ENCODE measurements around the gene SNX22. TPM values are rescaled to one million over a fixed set of nuclear protein-coding genes. Genes with fewer than 3 reads are reported as not detected.

The SNX22 gene
- polyA plus RNA-seq, 10 donors = 0.39 to 1.5 (median 0.80) TPM

GRCh38 chr15:64155802-64156651, 4.5 kb downstream of the SNX22 start:
- DNase-seq = no peak

DNA sequence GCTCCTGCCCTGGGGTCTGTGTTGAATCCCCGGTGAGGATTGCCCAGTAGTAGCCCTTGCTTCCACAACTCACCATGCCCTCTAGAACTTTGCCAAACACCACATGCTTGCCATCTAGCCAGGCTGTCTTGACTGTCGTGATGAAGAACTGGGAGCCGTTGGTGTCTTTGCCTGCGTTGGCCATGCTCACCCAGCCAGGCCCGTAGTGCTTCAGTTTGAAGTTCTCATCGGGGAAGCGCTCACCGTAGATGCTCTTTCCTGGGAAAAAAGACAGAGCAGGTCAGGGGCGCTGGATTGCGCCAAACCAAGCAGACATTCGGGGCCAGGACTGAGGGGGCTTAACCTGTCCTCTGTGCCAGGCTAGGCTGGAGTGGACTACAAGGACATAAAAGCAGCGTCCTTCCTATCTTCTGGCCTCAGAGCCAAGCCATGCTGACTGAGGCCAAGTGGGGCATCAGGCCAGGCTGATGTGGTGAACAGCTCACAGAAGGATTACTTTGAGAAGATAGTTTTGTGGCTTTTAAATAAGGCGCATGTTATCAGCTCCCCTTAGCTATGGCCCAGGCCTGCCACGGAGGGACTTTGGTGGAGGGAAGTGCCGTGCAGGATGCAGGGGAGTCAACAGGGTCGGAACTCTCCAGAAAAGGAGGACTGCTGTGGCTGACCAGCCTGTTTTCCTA, 5.3 kb downstream of the SNX22 start:
- DNase-seq = no peak

GRCh38 chr15:64157599-64158125, 6.1 kb downstream of the SNX22 start:
- DNase-seq = no peak

DNA sequence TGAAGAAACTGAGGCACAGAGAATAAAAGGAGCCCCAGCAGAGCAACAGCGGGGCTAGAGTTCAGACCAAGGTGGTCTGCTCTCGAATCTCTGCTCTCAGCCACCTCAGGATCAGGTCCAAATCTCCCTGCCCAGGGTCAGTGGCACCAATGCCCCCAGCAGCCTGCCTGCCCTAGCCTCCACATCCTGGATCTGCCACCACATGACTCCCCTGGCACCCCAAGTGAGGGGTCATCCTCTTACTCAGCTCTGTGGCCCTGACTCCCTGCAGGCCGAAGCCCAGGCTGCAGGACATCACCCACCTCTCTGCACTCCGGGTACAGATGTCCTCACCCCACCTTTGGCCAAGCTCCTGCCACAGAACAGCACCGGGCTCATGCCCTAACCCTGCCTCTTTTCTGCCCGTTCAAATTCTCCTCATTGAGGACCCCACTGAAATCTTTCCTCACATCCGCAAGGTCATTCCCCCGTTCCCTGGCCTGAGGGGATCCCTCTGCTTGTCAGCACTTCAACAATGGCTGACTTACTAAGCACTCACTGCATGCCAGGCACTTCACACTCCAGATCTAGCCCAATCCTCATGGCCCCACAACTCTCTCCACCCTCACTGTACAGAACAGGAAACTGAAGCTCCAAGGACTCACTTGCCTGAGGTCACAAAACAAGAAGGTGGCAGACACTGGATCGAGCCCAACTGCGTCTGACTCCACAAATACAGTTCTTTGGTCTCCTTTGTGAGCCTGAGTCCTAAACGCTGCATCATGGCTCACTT, 7.0 kb downstream of the SNX22 start:
- no peak for DNase-seq

DNA sequence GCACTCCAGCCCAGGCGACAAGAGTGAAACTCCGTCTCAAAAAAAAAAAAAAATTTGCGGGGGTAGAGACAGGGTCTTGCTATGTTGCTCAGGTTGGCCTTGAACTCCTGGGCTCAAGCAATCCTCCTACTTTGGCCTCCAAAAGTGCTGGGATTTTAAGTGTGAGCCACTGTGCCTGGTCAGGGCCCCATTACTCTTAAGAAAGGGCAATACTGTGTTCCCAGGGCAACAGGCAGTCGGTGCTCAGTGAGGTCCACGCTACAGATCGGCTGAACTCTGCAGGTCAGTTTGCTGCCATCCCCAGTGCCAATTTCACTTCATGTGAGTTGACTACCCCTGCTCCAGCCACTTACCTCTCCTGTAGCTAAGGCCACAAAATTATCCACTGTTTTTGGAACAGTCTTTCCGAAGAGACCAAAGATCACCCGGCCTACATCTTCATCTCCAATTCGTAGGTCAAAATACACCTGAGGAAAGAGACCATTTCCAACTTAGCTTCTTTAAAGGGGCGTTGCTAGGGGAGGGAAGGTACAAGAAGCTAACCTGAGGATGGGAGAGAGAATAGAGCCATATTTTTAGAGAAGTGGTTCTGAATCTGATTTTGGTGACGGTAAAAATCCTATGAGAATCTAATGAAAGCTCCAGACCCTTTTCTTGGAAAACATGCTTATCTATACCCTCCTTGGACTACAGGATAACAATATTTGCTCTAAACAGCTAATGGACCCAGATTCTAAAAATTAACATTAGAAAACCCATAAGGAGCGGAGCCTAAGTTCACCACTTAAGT, 10.4 kb downstream of the SNX22 start:
- DNase-seq = peak in 1 of 3 donors; percentile 17

DNA sequence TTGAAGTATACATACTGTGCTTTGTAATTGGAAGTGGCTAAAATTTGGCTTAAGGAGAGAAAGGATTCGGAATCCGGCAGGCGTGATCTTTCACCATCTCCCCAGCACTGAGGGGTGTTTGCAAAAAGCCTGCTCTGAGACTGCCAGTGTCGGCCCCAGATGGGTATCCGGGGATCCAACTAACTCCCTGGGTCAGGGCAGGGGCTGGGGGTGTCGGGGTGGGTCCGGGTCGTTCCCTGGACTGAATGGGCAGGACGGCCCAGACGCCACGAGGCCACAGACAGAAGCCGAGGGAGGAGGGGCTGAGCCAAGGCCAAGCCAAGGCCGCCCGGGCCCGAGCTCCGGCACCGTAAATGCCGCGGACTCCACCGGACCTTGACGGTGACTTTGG, 10.9 kb downstream of the SNX22 start:
- no peak for DNase-seq

DNA sequence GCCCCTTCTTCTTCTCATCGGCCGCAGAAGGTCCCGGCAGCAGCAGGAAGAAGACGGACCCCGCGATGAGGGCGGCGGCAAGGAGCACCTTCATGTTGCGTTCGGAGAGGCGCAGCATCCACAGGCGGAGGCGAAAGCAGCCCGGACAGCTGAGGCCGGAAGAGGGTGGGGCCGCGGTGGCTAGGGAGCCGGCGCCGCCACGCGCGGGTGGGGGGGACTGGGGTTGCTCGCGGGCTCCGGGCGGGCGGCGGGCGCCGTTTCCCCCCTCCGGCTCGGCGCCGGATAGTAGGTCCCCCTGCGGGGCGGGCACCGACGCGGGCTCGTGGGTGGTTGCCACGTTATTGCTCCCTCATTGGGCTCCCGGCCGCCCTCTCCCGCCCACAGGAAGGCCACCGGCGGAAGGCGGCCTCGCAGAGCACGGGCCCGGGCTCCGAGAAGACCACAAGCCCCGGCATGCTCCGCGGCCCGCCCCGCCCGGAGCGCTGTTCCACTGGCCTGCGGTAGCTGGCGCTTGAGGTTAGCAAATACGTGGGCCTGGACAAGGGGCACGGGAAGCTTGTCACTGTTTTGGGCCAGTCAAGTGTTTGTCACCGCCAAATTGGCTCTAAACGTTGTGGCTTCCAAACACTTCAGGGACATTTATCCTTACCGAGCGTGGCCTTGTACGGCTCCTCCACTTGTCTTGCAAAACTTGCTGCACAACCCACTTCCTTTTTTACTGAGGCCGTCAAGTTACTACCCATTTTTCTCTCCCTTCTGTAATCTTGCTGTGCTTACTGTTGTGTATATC, 11.5 kb downstream of the SNX22 start, which contains the start of gene PPIB:
TSS of gene PPIB (minus strand) at position 154 of the 790 bp plus-strand sequence. CDS start at position 118, 36 bp downstream.
- DNase-seq = peak; percentile 98 to 99 (median 98)

- no peak for DNase-seq
Observed at GRCh38 chr15:64163659-64164362, 12.3 kb downstream of the SNX22 start.

- DNase-seq = no peak
Observed at GRCh38 chr15:64164436-64164835, 12.9 kb downstream of the SNX22 start.

DNA sequence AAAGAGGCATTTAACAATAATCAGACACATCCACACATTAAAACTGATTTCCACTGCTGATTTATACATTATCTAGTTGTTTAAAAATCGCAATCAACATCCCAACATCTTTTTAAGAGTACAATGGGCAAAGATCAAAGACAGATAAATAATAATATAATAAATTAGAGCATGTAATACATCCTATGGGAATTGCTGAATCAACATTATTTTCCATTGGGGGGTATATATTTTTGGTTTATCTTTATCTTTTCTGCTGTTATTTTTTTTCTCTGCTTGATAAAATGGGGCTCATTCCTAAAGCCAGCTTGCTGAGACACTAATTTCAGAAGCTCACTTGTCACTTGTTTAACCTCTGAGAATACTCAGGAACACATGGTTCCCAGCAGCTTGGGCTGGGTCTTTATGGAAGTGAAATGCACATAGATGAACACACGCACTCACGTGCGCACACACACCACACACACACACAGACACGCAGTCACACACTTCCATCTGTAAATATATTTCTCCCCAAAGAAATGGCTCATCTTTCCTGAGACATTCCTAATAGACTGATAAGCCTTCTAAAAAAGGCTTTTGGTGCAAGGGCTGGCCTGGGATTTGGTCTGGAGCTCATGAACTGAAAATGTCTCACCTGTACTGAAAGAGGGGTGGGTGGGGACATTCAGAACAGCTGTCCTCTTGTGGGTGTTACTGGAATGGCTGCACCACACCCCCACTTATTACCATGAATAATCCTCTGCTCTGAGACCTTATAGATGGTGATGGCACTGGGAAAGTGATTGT, 14.8 kb downstream of the SNX22 start:
- DNase-seq = no peak

DNA sequence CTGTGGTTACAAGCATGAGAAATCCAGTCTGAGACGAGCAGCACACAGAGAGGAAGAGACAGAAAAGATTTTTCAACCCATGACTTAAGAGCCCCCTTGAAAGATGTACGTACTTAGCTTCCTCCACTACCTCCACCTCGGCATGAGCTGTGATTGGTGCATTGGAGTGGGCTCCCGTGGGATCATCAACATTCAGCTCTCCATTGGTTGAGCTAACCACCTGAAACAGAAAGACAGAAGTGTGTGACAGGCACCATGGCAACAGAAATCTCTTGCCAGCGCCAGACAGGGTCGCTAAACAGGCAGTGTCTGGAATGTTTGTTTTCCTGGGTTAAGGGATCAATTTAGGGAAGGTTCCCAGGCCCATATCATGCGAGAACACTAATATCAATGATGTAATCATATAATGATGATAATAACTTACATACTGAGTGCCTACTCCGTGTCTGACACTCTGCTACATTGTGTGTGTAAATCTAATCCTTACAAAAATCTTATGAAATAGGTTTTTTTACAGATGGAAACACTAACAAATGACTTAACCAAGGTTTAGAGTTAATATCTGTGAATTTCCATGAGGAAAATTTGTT, 28.8 kb downstream of the SNX22 start:
- no peak for DNase-seq

DNA sequence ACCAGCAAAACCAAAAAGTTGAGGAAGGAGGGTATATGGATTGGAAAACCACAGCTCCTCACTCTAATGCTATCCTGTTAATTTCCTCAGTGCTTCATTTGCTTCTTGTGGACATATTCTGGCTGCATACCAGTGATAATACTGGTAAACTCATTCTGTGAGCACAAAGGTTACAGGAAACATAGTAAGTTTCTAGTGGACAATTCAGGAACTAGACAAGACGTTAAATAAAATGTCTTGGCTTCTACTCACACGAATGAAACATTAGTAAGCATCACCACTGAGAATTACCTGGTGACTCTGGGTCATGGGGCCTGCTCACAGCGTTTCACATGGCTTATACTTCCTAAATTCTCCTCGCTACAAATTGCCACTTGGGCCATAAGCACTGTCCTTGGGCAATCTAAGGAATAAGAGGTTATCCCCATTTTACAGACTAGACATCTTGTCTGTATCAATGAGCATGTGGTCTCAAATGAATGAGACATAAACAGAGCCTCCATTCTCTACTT, 31.4 kb downstream of the SNX22 start:
- DNase-seq = no peak

DNA sequence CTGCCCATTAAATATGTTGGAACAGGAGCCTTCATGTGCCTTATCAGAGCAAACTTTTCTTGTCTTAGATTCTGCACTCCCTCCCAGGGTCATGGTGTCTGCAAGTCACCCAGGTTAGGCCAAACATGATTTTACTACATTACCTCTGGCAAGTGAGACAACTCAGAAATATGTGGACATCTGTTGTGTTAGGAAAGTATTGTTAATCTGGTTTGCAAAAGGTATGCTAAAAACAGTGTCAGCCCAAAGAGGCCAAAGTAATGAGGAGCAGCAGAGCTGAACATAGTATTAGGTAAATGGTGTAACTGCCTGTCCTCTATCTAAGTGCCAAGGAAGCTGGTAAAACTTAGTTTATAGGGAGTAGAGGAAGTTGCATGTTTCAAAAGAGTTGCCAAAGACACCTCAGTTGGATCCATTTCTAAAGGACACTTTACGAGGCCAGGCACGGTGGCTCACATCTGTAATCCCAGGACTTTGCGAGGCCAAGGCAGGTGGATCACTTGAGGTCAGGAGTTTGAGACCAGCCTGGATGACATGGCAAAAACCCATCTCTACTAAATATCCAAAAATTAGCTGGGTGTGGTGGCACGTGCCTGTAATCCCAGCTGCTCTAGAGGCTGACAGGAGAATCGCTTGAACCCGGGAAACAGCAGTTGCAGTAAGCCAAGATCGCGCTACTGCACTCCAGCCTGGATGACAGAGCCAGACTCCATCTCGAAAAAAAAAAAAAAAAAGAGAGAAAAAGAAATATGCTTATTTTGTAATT, 33.8 kb downstream of the SNX22 start:
- no peak for DNase-seq

DNA sequence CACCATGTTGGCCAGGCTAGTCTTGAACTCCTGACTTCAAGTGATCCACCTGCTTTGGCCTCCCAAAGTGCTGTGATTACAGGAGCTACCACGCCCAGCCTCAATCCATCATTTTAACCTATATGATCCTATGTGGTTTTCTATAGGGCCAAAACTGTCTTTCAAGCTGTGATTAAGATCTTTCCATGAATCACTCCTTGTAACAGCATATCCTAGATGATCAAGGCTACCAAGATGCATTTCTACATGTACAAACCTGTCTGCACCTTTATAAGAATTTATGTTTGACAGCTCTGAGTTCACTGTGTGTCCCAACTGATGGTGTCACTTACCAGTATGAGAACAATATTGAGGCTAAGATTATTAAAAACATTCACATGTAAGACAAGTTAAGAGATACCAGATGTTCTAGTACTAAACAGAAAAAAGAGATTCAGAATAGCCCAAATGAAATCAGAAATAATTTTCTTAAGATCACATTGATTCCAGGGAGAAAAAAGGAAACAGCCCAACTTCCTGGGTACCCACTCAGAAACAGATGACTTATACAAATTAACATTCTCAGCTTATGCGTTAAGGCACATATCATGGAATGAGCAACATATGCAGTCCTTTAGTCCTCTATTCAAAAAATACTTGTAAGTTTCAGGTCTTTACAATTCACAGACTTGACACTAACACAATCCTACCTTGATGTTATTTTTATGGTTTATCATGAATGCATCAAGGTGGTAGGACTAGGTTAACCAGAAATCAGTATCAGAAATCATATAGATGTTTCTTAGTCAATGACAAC, 36.1 kb downstream of the SNX22 start:
- no peak for DNase-seq

DNA sequence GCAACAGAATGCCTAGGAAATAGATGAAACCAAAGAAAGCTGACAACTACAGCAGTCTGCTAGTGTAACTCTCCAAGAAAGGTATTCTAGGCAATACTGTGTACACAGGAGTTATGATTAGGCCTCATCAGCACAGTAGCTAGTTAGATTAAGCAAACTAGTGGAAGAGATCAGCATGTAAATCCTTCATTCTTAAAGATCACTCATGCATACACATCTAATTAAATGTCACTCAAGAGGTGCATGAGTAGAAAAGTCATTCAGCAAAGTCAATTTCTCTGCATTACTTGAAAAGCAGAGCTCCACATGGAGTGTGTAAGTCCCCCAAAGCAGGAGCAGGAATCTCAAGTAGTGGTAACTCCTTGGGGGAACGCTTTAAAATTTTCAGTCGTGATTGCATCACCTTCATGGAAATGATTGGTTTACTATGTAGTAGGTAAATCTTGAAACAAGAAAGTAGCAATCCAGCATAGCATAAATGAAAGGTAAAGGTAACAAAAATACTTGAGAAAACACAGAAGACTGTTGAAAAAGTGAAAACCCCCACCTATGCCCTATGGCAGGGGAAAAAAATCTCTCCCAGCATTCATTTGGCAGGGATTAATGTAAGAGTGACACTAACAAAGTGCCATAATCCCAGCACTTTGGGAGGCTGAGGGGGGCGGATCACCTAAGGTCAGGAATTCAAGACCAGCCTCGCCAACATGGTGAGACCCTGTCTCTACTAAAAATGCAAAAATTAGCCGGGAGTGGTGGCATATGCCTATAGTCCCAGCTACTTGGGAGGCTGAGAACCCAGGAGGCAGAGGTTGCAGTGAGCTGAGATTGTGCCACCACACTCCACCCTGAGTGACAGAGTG, 40.7 kb downstream of the SNX22 start:
- DNase-seq = no peak

DNA sequence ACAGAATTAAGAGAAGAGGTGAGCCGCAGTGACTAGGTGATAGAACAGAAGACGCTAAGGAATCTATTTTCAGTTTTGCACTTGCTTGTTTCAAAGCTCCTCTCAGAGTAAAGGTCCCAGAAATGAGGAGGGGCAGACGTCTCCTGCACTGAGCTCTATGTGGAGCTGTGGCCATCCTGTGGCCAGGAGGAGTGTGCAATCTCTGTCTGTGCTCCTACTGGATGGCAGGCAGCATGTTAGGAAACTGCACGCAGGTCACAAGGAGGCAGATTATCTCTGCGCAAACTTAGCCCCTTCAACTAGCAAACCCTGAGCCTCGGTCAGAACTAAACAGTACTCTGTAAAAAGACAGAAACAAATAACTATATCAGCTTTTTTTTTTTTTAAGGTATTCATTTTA, 42.4 kb downstream of the SNX22 start:
- no peak for DNase-seq
